Caco-2 (cell line): Measurements from ENCODE around the gene TMEM266. TPM values are rescaled to one million over a fixed set of nuclear protein-coding genes. Genes with fewer than 3 reads are reported as not detected.

ENCODE experiments used
- BruUV-seq: library from RNA; stranded (reverse); fragments of 400-500 nt; replicated peaks from 2 replicates; lab custom pipeline; 2021; lab: Mats Ljungman, UMichigan
- CTCF ChIA-PET: fragments of 300-600 bp; sonication (Branson Sonifier 250); formaldehyde crosslinking; loops from one replicate; lab custom pipeline; 2022; ENCODE audit warnings: antibody characterized with exemption; lab: Charles Lee
- POLR2A ChIA-PET: fragments of 300-600 bp; sonication (Branson Sonifier 250); formaldehyde crosslinking; loops from one replicate; lab custom pipeline; 2022; ENCODE audit warnings: antibody characterized with exemption; lab: Charles Lee
- DNase-seq, 2 experiments: peaks; one replicate each; pipeline versions ENCODE4 v3.0.0 to v3.0.0-alpha.2; 2020 to 2022
- H3K27me3 ChIP-seq: replicated peaks from 2 replicates; pipeline ENCODE4 v1.6.0; 2011; ENCODE audit warnings: low read length; ENCODE audit not compliant: control insufficient read depth, insufficient read depth
- H3K36me3 ChIP-seq: 2 replicates; pipeline ENCODE4 v1.5.1; 2011; ENCODE audit warnings: low read length; ENCODE audit not compliant: control insufficient read depth, insufficient read depth
- H3K4me1 ChIP-seq: fragments of 250-450 bp; sonication (Bioruptor Pico); 2 replicates; pipeline ENCODE4 v1.5.1; 2020; ENCODE audit warnings: mild to moderate bottlenecking
- H3K4me3 ChIP-seq: 2 replicates; pipeline ENCODE4 v1.5.1; 2011; ENCODE audit warnings: low read depth, mild to moderate bottlenecking, control low read depth, low read length
- H3K9me3 ChIP-seq: fragments of 250-450 bp; sonication (Bioruptor Pico); 2 replicates; pipeline ENCODE4 v1.5.1; 2020; ENCODE audit warnings: mild to moderate bottlenecking, moderate library complexity
- H3K27ac Mint-ChIP-seq: one replicate; pipeline ENCODE4 v1.8.0; 2022; ENCODE audit warnings: mixed read lengths; ENCODE audit not compliant: unreplicated experiment
- H3K27me3 Mint-ChIP-seq: one replicate; pipeline ENCODE4 v1.8.0; 2022; ENCODE audit warnings: mixed read lengths; ENCODE audit not compliant: insufficient read depth, unreplicated experiment
- H3K36me3 Mint-ChIP-seq: one replicate; pipeline ENCODE4 v1.8.0; 2022; ENCODE audit warnings: mild to moderate bottlenecking, mixed read lengths; ENCODE audit not compliant: insufficient read depth, unreplicated experiment
- H3K4me1 Mint-ChIP-seq: one replicate; pipeline ENCODE4 v1.8.0; 2022; ENCODE audit warnings: low read depth, mixed read lengths; ENCODE audit not compliant: unreplicated experiment
- H3K4me3 Mint-ChIP-seq: one replicate; pipeline ENCODE4 v1.8.0; 2022; ENCODE audit warnings: mild to moderate bottlenecking, moderate library complexity, mixed read lengths; ENCODE audit not compliant: unreplicated experiment
- H3K9me3 Mint-ChIP-seq: one replicate; pipeline ENCODE4 v1.8.0; 2022; ENCODE audit warnings: mixed read lengths; ENCODE audit not compliant: unreplicated experiment
- CTCF ChIP-seq, 2 experiments: fragments of 200-600 bp in 1 of 2; IDR thresholded peaks; 1 replicate in 1 of 2; 2 replicates in 1 of 2; pipeline versions ENCODE4 v1.5.1 to v1.8.0; 2011 to 2022; ENCODE audit warnings: antibody characterized with exemption in 1 of 2, control low read depth in 1 of 2, inconsistent platforms in 1 of 2, low read depth in 1 of 2, low read length in 1 of 2, mild to moderate bottlenecking in 1 of 2, moderate library complexity in 1 of 2; ENCODE audit not compliant: insufficient read depth in 1 of 2, severe bottlenecking in 1 of 2, unreplicated experiment in 1 of 2
- intact Hi-C: fragments of 100-400 bp; cut with micrococcal nuclease; formaldehyde crosslinking; loops from one replicate; pipeline ENCODE4 v1.10.0; 2022; ENCODE audit not compliant: unreplicated experiment
- total RNA-seq: library from RNA; stranded (reverse); gene quantifications from 2 replicates; pipeline ENCODE4 v1.2.3, GENCODE V29; 2022

Gene TMEM266
- total RNA-seq, 1 experiment from 2014 or later, result 0.27 TPM

GRCh38 chr15:76100361-76100760, 40.6 kb downstream of the TMEM266 start:
- no TSS peak for BruUV-seq
- ChIA-PET CTCF (no interaction called here), POLR2A (interaction anchor here (0.6 kb wide), 1 partner anchor 470 kb away, joined by 5 read pairs; no protein-coding TSS in a partner anchor)
- Mint-ChIP-seq H3K27me3 (peaks cover 3% of the 10 kb centered on the region), H3K36me3 (no peaks in the 10 kb centered on the region), H3K4me3 (no peak overlapping the region), H3K9me3 (no peaks in the 10 kb centered on the region), H3K27ac (no peak overlapping the region), H3K4me1 (peaks cover 12% of the 10 kb centered on the region)
- Histone ChIP-seq H3K27me3 (no peaks in the 10 kb centered on the region), H3K9me3 (no peaks in the 10 kb centered on the region), H3K36me3 (no peaks in the 10 kb centered on the region), H3K4me3 (no peak overlapping the region), H3K4me1 (no peaks in the 10 kb centered on the region; the same call in 1 of the 2 replicates)
- DNase-seq, result no peak
- intact Hi-C loops, result no loop called here
- no peak for TF ChIP-seq CTCF (IDR thresholded peaks at IDR 0.05; ENCODE audit: insufficient read depth in 1 of 2, low read depth in 1 of 2, low read length in 1 of 2, severe bottlenecking in 1 of 2, unreplicated experiment in 1 of 2)

- TF ChIP-seq CTCF (IDR thresholded peaks at IDR 0.05; ENCODE audit: insufficient read depth in 1 of 2, low read depth in 1 of 2, low read length in 1 of 2, severe bottlenecking in 1 of 2, unreplicated experiment in 1 of 2), result no peak
- no TSS peak for BruUV-seq
- H3K4me1 ChIP-seq, result no peaks in the 10 kb centered on the region; the same call in 1 of the 2 replicates
- Mint-ChIP-seq H3K36me3 (no peaks in the 10 kb centered on the region), H3K4me3 (no peak overlapping the region), H3K27ac (no peak overlapping the region), H3K27me3 (peaks cover 3% of the 10 kb centered on the region), H3K4me1 (peaks cover 12% of the 10 kb centered on the region), H3K9me3 (no peaks in the 10 kb centered on the region)
- CTCF ChIA-PET, result no interaction called here
- H3K36me3 ChIP-seq, result no peaks in the 10 kb centered on the region
- no peak for DNase-seq
- H3K9me3 ChIP-seq, result no peaks in the 10 kb centered on the region
- H3K4me3 ChIP-seq, result no peak overlapping the region
- H3K27me3 ChIP-seq, result no peaks in the 10 kb centered on the region
- POLR2A ChIA-PET, result no interaction called here
- intact Hi-C loops, result no loop called here
These were observed 41.9 kb downstream of the TMEM266 start for GRCh38 chr15:76101655-76102054.

- H3K36me3 ChIP-seq, result no peaks in the 10 kb centered on the region
- intact Hi-C loops, result no loop called here
- H3K36me3 Mint-ChIP-seq, result no peaks in the 10 kb centered on the region
These were observed 45.6 kb downstream of the TMEM266 start for GRCh38 chr15:76105391-76105790.

More at GRCh38 chr15:76105391-76105790, 45.6 kb downstream of the TMEM266 start:
- TF ChIP-seq CTCF (IDR thresholded peaks at IDR 0.05; ENCODE audit: insufficient read depth in 1 of 2, low read depth in 1 of 2, low read length in 1 of 2, severe bottlenecking in 1 of 2, unreplicated experiment in 1 of 2), result no peak
- BruUV-seq, result no TSS peak
- Histone ChIP-seq H3K4me3 (no peak overlapping the region), H3K27me3 (no peaks in the 10 kb centered on the region), H3K4me1 (no peaks in the 10 kb centered on the region), H3K9me3 (no peaks in the 10 kb centered on the region)
- ChIA-PET POLR2A (no interaction called here), CTCF (no interaction called here)
- Mint-ChIP-seq H3K4me1 (no peaks in the 10 kb centered on the region), H3K9me3 (no peaks in the 10 kb centered on the region), H3K27me3 (peaks cover 2% of the 10 kb centered on the region), H3K27ac (no peak overlapping the region), H3K4me3 (no peak overlapping the region)
- no peak for DNase-seq
